Measurements from ENCODE around the gene MLLT1.

- TF ChIP-seq CTCF (conservative IDR thresholded peaks at IDR 0.05; ENCODE audit: low read length): no peak
- no peak for TF ChIP-seq EZH2phosphoT487 (IDR thresholded peaks at IDR 0.05; ENCODE audit: borderline replicate concordance)
Measured at GRCh38 chr19:6263306-6263705, 16.5 kb downstream of the MLLT1 start.

Data from Loucy (cell line).